GM23338 (cell line): ENCODE results near the gene NDST4. TPM values are rescaled to one million over a fixed set of nuclear protein-coding genes. Genes with fewer than 3 reads are reported as not detected.

Experiments
- ATAC-seq: fragments of 200-7000 bp; cut with Tn5 transposase; 3 replicates; pipeline ENCODE4 v1.9.1; 2020
- DNase-seq: peaks from one replicate; pipeline ENCODE4 v3.0.0-alpha.2; 2015; ENCODE audit warnings: low spot score
- H2AFZ ChIP-seq: fragments of 200-600 bp; sonication (generic); 2 replicates; pipeline ENCODE4 v1.8.0; 2016; ENCODE audit warnings: antibody characterized with exemption, mild to moderate bottlenecking, moderate library complexity
- H3F3A ChIP-seq: fragments of 200-600 bp; sonication (generic); replicated peaks from 2 replicates; pipeline ENCODE4 v1.8.0; 2017; ENCODE audit warnings: antibody characterized with exemption, mixed run types, low read depth
- H3K27ac ChIP-seq: fragments of 200-600 bp; sonication (generic); 2 replicates; pipeline ENCODE4 v1.6.1; 2016; ENCODE audit warnings: low read depth
- H3K27me3 ChIP-seq: fragments of 200-600 bp; sonication (generic); 2 replicates; pipeline ENCODE4 v1.8.0; 2016; ENCODE audit warnings: mild to moderate bottlenecking, mixed run types, moderate library complexity; ENCODE audit not compliant: insufficient read depth
- H3K36me3 ChIP-seq: fragments of 200-600 bp; sonication (generic); 2 replicates; pipeline ENCODE4 v1.8.0; 2016; ENCODE audit warnings: mild to moderate bottlenecking; ENCODE audit not compliant: insufficient read depth
- H3K4me1 ChIP-seq: fragments of 200-600 bp; sonication (generic); 2 replicates; pipeline ENCODE4 v1.8.0; 2016; ENCODE audit warnings: mild to moderate bottlenecking, moderate library complexity; ENCODE audit not compliant: insufficient read depth
- H3K4me2 ChIP-seq: fragments of 200-600 bp; sonication (generic); 2 replicates; pipeline ENCODE4 v1.7.1; 2017; ENCODE audit warnings: mixed run types
- H3K4me3 ChIP-seq: fragments of 200-600 bp; sonication (generic); 2 replicates; pipeline ENCODE4 v1.6.1; 2016; ENCODE audit warnings: mixed run types
- H3K79me2 ChIP-seq: fragments of 200-600 bp; sonication (generic); replicated peaks from 2 replicates; pipeline ENCODE4 v1.8.0; 2017; ENCODE audit warnings: mild to moderate bottlenecking; ENCODE audit not compliant: insufficient read depth
- H3K9me2 ChIP-seq: fragments of 200-600 bp; sonication (generic); 2 replicates; pipeline ENCODE4 v1.8.0; 2017; ENCODE audit not compliant: insufficient read depth
- H4K20me1 ChIP-seq: fragments of 200-600 bp; sonication (generic); replicated peaks from 2 replicates; pipeline ENCODE4 v1.8.0; 2017; ENCODE audit warnings: mild to moderate bottlenecking; ENCODE audit not compliant: insufficient read depth
- H3K27ac Mint-ChIP-seq: 2 replicates; pipeline ENCODE4 v1.8.0; 2020; ENCODE audit warnings: inconsistent platforms, mild to moderate bottlenecking, moderate library complexity, mixed read lengths
- H3K27me3 Mint-ChIP-seq: 3 replicates; pipeline ENCODE4 v1.8.0; 2022; ENCODE audit warnings: low read depth, mild to moderate bottlenecking, moderate library complexity, mixed read lengths, inconsistent platforms; ENCODE audit not compliant: insufficient read depth, poor library complexity
- H3K36me3 Mint-ChIP-seq: 3 replicates; pipeline ENCODE4 v1.8.0; 2021; ENCODE audit warnings: low read depth, mild to moderate bottlenecking, inconsistent platforms, moderate library complexity, mixed read lengths
- H3K4me1 Mint-ChIP-seq: 3 replicates; pipeline ENCODE4 v1.8.0; 2020; ENCODE audit warnings: mild to moderate bottlenecking, inconsistent platforms, mixed read lengths
- H3K4me3 Mint-ChIP-seq: 3 replicates; pipeline ENCODE4 v1.8.0; 2021; ENCODE audit warnings: moderate library complexity, mild to moderate bottlenecking, inconsistent platforms, mixed read lengths
- H3K9me3 Mint-ChIP-seq: 3 replicates; pipeline ENCODE4 v1.8.0; 2020; ENCODE audit warnings: moderate library complexity, mild to moderate bottlenecking, inconsistent platforms, mixed read lengths
- CREB1 ChIP-seq: fragments of 250-450 bp; sonication (Bioruptor Pico); IDR thresholded peaks from 2 replicates; pipeline ENCODE4 v1.5.0; 2020; ENCODE audit warnings: low read depth, mild to moderate bottlenecking, moderate library complexity
- CTCF ChIP-seq, 2 experiments: fragments of 200-600 bp in 1 of 2; sonication (generic) in 1 of 2; conservative IDR thresholded peaks; 2 replicates each; pipeline versions ENCODE4 v1.5.1 to v1.6.1; 2016 to 2017; ENCODE audit warnings: antibody characterized with exemption in 2 of 2, low read depth in 2 of 2, mild to moderate bottlenecking in 2 of 2, moderate library complexity in 1 of 2
- JUNB ChIP-seq: IDR thresholded peaks from one replicate; pipeline ENCODE4 v1.6.1; 2016; ENCODE audit warnings: antibody characterized with exemption; ENCODE audit not compliant: unreplicated experiment
- POLR2AphosphoS5 ChIP-seq: IDR thresholded peaks from 2 replicates; pipeline ENCODE4 v1.6.1; 2016; ENCODE audit warnings: antibody characterized with exemption, low read depth
- STAT1 ChIP-seq: IDR thresholded peaks from one replicate; pipeline ENCODE4 v1.6.1; 2016; ENCODE audit warnings: antibody characterized with exemption; ENCODE audit not compliant: unreplicated experiment
- polyA plus RNA-seq: library from polyadenylated mRNA; unstranded; fragments of >200 nt; fragmentation: Nextera tagmentation; extraction: Ambion mirVana; gene quantifications from 2 replicates; pipeline ENCODE4 v1.2.1, GENCODE V29; 2016
- total RNA-seq: library from RNA; depleted of rRNA; stranded (reverse); fragments of >200 nt; shearing (Covaris generic); gene quantifications from 2 replicates; pipeline ENCODE4 v1.2.3, GENCODE V29; 2014
- TF ChIP-seq, protein P1 (sequence below): fragments of 250-450 bp; sonication (Bioruptor Pico); IDR thresholded peaks from 2 replicates; pipeline ENCODE4 v1.5.0; 2020; ENCODE audit warnings: mild to moderate bottlenecking, moderate library complexity

NDST4 gene
- total and polyA plus RNA-seq, 2 experiments from 2014 or later = not detected

DNA sequence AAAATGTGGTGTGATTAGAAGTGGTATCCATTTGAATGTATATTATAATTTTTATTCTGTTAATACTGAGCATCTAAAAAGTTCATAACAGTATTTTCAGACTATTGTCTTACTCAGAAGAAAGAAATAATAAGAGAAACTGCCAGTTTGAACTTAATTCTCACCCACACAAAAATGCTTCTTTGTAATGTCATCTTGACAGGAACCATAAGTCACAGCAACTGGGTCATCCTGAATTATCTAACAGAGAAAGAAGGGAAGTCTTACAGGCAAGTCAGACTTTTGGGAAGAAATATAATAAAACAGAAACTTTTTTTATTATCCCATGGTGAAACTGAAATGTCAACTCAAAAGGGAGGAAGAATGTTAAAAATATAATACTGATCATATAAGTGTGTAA is 83.1 kb downstream of the NDST4 start (continued):
- TF ChIP-seq, protein P1, sequence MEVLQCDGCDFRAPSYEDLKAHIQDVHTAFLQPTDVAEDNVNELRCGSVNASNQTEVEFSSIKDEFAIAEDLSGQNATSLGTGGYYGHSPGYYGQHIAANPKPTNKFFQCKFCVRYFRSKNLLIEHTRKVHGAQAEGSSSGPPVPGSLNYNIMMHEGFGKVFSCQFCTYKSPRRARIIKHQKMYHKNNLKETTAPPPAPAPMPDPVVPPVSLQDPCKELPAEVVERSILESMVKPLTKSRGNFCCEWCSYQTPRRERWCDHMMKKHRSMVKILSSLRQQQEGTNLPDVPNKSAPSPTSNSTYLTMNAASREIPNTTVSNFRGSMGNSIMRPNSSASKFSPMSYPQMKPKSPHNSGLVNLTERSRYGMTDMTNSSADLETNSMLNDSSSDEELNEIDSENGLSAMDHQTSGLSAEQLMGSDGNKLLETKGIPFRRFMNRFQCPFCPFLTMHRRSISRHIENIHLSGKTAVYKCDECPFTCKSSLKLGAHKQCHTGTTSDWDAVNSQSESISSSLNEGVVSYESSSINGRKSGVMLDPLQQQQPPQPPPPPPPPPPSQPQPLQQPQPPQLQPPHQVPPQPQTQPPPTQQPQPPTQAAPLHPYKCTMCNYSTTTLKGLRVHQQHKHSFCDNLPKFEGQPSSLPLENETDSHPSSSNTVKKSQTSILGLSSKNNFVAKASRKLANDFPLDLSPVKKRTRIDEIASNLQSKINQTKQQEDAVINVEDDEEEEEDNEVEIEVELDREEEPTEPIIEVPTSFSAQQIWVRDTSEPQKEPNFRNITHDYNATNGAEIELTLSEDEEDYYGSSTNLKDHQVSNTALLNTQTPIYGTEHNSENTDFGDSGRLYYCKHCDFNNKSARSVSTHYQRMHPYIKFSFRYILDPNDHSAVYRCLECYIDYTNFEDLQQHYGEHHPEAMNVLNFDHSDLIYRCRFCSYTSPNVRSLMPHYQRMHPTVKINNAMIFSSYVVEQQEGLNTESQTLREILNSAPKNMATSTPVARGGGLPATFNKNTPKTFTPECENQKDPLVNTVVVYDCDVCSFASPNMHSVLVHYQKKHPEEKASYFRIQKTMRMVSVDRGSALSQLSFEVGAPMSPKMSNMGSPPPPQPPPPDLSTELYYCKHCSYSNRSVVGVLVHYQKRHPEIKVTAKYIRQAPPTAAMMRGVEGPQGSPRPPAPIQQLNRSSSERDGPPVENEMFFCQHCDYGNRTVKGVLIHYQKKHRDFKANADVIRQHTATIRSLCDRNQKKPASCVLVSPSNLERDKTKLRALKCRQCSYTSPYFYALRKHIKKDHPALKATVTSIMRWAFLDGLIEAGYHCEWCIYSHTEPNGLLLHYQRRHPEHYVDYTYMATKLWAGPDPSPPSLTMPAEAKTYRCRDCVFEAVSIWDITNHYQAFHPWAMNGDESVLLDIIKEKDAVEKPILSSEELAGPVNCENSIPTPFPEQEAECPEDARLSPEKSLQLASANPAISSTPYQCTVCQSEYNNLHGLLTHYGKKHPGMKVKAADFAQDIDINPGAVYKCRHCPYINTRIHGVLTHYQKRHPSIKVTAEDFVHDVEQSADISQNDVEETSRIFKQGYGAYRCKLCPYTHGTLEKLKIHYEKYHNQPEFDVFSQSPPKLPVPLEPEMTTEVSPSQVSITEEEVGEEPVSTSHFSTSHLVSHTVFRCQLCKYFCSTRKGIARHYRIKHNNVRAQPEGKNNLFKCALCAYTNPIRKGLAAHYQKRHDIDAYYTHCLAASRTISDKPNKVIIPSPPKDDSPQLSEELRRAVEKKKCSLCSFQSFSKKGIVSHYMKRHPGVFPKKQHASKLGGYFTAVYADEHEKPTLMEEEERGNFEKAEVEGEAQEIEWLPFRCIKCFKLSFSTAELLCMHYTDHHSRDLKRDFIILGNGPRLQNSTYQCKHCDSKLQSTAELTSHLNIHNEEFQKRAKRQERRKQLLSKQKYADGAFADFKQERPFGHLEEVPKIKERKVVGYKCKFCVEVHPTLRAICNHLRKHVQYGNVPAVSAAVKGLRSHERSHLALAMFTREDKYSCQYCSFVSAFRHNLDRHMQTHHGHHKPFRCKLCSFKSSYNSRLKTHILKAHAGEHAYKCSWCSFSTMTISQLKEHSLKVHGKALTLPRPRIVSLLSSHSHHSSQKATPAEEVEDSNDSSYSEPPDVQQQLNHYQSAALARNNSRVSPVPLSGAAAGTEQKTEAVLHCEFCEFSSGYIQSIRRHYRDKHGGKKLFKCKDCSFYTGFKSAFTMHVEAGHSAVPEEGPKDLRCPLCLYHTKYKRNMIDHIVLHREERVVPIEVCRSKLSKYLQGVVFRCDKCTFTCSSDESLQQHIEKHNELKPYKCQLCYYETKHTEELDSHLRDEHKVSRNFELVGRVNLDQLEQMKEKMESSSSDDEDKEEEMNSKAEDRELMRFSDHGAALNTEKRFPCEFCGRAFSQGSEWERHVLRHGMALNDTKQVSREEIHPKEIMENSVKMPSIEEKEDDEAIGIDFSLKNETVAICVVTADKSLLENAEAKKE (CRISPR knock-in tag) = no peak
- TF ChIP-seq JUNB = no peak

- Mint-ChIP-seq H3K9me3 (no peaks in the 10 kb centered on the region), H3K27ac (no peak overlapping the region), H3K36me3 (no peaks in the 10 kb centered on the region), H3K4me1 (peaks cover 6% of the 10 kb centered on the region; the same call in 1 of the 3 replicates), H3K4me3 (no peak overlapping the region), H3K27me3 (no peaks in the 10 kb centered on the region)
- H3K79me2 ChIP-seq = no peaks in the 10 kb centered on the region
- H3K4me2 ChIP-seq = no peak overlapping the region
- DNase-seq (no peak), ATAC-seq (no peak)
- no peak overlapping the region for H2AFZ ChIP-seq
- no peaks in the 10 kb centered on the region for H3K4me1 ChIP-seq
- peaks cover 2% of the 10 kb centered on the region; the same call in 1 of the 2 replicates for H3K9me2 ChIP-seq
- H3K27ac ChIP-seq = no peak overlapping the region
- no peaks in the 10 kb centered on the region for H3K27me3 ChIP-seq
- no peaks in the 10 kb centered on the region for H4K20me1 ChIP-seq
- no peaks in the 10 kb centered on the region for H3K36me3 ChIP-seq
- no peaks in the 10 kb centered on the region for H3F3A ChIP-seq
- no peak overlapping the region for H3K4me3 ChIP-seq
- TF ChIP-seq STAT1 = no peak
- TF ChIP-seq CTCF (conservative IDR thresholded peaks at IDR 0.05; ENCODE audit: low read depth in 2 of 2) = no peak
- no peak for TF ChIP-seq POLR2AphosphoS5
- TF ChIP-seq CREB1 (CRISPR knock-in tag) = no peak
- TF ChIP-seq JUNB = no peak
- TF ChIP-seq, protein P1 (CRISPR knock-in tag) = no peak
These were observed 84.6 kb downstream of the NDST4 start for GRCh38 chr4:115028682-115029410.
